ENCODE data around the gene ZNF697.
"Not testable (repeated sequence)": the region's sequence is repeated elsewhere in the genome, so short reads cannot be mapped to it uniquely, and the experiment has no call there.

Gene ZNF697

DNA sequence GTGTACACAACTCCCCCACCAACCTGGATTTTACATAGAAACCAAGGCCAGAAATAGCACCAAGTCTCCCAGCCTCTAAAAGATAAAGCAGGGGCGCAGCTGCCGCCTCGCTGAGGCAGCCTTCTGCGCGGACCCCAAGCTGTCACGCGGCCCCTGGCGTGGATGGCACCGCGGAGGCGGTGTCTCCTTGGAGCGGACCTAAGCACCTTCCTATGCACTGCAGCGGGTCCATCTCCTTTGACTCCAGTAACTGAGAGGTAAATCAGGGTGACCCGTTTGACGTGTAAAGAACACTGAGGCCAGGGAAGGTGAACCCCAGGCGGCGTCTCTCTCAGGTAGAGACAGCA, 17.0 kb downstream of the ZNF697 start:
- DNase-seq, result no peak

GRCh38 chr1:119626841-119627240, 21.2 kb downstream of the ZNF697 start:
- DNase-seq, result no peak

GRCh38 chr1:119626011-119626545, 22.0 kb downstream of the ZNF697 start:
- no peak for DNase-seq

DNA sequence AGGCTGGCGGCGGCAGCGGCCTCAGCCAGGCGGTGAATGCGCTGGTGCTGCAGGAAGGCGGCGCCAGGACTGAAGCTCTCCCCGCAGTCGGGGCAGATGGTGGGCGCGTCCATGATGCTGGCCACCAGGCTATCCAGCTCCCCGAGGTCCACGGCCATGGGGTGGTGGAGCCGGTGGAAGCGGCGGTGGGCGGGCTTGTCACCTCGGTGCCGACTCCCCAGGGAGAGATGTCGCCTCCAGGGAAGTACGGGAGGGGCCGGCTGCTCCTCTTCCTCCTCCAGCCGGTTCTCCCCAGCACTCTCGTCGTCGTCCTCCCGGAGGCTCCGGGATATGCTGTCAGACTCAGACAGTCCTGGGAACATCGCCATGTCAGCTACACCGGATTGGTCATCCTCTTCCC, 24.4 kb downstream of the ZNF697 start:
- no peak for DNase-seq

GRCh38 chr1:119623193-119623515, 24.9 kb downstream of the ZNF697 start:
- DNase-seq, result no peak

DNA sequence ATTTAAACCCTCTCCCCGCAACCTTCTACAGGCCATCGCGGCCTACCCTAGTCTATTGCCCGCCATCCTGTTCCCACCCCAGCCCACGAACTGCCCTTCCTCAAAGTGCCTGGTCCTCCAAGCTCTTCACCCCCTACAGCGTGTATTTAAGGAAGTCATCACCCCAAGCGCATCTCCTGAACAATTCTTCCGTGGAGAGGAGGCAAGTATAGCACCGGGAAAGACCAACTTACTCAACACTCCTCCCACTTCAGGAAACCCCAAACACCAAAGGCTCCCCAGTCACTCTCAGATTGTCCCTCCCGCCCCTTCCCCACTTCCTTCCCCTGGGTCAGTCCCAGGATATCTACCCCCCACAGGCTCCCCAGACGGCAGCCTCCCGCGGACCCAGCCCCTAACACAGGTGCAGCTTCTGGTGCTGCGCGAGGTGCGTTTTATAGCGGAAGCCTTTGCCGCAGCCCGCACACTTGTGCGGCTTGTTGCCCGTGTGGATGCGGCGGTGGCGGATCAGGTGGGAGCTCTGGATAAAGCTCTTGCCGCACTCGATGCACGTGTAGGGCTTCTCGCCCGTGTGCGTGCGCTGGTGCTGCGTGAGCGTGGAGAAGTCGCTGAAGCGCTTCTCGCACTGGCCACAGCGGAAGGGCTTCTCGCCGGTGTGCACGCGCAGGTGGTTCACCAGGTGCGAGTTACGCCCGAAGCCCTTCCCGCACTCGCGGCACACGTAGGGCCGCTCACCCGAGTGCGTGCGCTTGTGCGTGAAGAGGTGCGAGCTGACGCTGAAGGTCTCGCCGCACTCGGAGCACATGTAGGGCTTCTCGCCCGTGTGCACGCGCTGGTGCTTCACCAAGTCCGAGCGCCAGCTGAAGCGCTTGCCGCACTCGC, 25.5 kb downstream of the ZNF697 start:
- no peak for DNase-seq

GRCh38 chr1:119621705-119622104, 26.4 kb downstream of the ZNF697 start:
- no peak for DNase-seq

DNA sequence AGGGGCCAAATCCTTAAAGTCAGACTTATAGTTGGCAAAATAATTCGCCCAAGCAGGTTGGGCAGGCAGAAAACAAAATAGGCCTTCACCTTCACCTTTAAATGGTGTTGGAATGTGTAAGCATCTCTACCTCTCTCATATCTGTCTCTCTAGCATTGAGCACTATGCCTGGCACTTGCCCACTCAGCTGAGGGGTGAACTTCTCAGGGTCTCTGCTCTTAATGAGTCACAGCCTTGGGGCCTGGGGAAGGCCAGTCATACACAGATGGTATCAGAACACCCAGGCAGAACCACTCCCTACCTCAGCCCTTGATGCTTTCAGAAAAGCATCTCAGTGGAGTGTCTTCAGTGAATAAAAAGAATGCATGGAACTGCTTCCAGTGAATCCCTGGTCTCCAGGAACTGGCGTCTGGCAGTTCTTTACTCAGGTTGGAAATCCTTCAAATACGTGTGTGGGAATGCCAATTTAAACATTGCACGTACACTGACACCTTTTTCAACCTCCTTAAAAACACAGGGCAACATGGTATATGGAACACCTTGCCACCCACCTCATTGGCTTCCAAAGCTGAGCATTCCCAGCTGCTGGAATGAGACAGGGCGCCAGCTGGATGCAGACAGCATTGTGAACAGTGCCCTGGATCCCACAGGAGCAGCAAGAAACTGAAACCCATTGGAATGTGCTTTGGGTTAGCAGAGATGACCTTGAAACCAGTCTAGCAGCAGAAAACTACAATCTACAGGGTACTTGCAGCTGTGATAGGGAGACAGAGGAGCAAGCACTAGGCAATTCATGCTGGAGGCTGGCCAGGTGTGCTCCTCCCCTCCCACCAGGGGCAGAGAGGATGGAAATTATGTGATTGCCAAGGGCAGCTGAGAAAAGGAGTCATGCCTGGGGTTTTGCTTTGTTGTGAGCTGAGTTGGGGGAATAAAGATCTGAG, 30.0 kb downstream of the ZNF697 start:
- DNase-seq, result peak; percentile 47

DNA sequence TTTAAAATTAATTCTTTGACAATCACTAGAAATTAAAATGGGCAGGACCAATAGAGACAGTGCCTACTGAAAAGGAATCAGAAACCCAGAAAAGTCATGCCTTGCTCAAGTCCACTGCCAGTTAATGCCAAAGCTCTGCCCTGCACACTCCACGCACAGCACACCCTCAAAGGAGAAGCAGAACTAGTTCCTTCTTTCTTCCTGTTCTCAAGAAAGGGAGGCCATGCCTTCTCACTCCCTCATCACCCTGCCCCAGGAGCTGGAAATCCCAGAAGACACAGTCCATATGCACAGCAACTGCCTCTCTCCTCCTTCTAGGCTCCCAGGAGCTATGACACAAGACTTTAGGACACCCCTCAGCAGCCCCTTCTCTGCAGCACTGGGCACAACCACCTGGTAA, 31.3 kb downstream of the ZNF697 start:
- not testable (repeated sequence) for DNase-seq

DNA sequence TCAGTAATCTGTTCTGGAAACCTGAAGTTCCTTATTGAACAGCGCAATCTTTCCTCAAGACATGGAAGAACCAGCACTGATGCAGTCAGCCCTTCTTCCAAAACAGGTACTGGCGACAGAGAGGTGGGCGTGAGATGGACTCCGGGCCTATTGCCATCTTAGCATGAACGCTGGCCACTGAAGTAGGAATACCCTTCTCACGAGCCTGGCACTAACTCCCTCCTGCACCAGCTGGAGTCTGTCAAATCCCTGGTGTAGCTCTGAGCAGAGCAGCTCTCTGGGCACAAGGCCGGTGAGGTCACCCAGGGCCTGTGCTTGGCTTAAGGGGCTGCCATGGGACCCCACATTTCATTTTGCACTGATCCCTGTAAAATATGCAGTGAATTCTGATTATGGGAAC, 33.0 kb downstream of the ZNF697 start:
- DNase-seq, result not testable (repeated sequence)

DNA sequence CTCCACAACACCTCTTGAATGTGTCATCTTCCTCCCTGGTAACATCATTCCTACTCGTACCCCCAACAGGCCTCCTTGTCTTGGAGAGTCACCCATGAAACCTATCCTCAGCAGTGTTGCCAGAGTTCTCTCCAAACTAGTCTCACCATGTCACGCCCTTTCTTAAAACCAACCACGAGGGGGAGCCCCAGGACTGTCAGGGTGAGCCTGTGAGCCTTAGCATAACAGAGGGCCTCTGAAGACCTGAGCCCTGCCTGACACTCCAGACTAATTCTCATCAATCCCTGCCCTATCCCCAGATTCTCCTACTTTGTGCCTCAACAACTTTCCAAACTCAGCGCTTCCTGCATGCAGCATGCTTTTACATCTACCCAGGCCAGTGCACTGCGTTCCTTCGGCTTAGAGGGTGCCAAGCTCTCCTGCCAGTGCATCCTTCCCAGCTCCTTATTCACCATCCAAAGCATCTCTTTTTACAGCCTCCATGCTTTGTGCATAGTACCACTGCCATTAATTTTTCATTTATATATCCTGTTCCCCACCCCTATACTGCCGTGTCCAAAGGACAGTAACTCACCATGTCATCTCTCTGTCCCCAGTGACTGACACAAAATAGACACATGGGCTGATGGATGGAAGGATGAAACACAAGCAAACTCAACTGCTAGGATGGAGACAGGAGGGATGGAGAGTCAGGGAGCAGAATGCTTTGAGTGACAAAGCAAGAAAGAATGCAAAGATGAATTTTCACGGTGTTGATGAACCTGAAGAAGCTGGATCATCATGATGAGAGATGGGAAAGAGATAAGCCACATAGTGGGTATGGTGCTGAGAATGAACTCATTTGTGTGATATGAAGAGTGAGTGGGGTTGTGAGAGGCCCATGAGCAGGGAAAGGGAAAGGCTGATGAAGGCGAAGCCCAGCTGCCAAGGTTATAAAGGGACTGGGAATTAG, 34.0 kb downstream of the ZNF697 start:
- DNase-seq, result peak; percentile 65

- peak; percentile 65 for DNase-seq
These were observed 36.4 kb downstream of the ZNF697 start for GRCh38 chr1:119611701-119612113.

DNA sequence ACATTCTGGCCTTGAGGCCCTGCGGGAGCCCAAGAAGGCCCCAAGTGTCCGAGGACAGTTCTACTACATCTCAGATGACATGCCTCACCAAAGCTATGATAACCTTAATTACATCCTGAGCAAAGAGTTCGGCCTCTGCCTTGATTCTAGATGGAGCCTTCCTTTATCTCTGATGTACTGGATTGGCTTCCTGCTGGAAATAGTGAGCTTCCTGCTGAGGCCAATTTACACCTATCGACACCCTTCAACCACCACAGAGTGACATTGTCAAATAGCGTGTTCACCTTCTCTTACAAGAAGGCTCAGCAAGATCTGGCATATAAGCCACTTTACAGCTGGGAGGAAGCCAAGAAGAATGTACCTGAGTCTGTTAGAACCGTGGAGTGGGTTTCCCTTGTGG, 39.2 kb downstream of the ZNF697 start:
- not testable (repeated sequence) for DNase-seq

- DNase-seq, result not testable (repeated sequence)
These were observed 40.8 kb downstream of the ZNF697 start for GRCh38 chr1:119607087-119607807.

- DNase-seq, result no peak
These were observed 41.7 kb downstream of the ZNF697 start for GRCh38 chr1:119606394-119606793.

GRCh38 chr1:119605686-119606085, 42.4 kb downstream of the ZNF697 start:
- DNase-seq, result no peak

GRCh38 chr1:119605080-119605479, 43.0 kb downstream of the ZNF697 start:
- not testable (repeated sequence) for DNase-seq

- DNase-seq, result no peak
These were observed 44.4 kb downstream of the ZNF697 start for GRCh38 chr1:119603695-119604094.

- not testable (repeated sequence) for DNase-seq
These were observed 44.8 kb downstream of the ZNF697 start for GRCh38 chr1:119603241-119603640.

GRCh38 chr1:119602789-119603188, 45.3 kb downstream of the ZNF697 start:
- not testable (repeated sequence) for DNase-seq

DNA sequence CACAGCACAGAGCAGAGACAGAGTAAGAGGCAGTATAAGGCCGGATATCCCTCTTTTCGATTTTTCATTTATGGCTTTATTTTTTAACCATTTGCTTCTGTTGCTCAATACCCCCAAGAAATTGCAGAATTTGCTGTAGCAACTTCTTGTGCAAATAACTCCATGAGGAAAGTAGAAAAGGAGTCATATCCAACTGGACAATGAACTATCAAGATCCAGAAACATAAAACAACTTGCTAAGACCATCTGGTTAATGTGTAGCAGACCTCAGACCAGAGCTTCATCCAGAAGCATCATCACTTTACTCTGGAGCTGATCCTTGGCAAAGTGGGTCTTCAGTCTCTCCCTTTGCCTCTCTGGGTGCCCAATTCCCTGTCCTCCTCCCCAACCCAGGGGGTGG, 45.9 kb downstream of the ZNF697 start:
- no peak for DNase-seq

- DNase-seq, result no peak
These were observed 47.1 kb downstream of the ZNF697 start for GRCh38 chr1:119600976-119601375.
